Measurements from ENCODE around the gene SLC24A4.

GRCh38 chr14:92400579-92401444, 77.8 kb downstream of the SLC24A4 start:
- TF ChIP-seq EZH2 (IDR thresholded peaks at IDR 0.05) = no peak
- no peak for TF ChIP-seq SRF (IDR thresholded peaks at IDR 0.05; ENCODE audit: low read depth)
- TF ChIP-seq POLR2AphosphoS5 (IDR thresholded peaks at IDR 0.05; ENCODE audit: low read depth, low read length) = no peak
- TF ChIP-seq, protein P1, sequence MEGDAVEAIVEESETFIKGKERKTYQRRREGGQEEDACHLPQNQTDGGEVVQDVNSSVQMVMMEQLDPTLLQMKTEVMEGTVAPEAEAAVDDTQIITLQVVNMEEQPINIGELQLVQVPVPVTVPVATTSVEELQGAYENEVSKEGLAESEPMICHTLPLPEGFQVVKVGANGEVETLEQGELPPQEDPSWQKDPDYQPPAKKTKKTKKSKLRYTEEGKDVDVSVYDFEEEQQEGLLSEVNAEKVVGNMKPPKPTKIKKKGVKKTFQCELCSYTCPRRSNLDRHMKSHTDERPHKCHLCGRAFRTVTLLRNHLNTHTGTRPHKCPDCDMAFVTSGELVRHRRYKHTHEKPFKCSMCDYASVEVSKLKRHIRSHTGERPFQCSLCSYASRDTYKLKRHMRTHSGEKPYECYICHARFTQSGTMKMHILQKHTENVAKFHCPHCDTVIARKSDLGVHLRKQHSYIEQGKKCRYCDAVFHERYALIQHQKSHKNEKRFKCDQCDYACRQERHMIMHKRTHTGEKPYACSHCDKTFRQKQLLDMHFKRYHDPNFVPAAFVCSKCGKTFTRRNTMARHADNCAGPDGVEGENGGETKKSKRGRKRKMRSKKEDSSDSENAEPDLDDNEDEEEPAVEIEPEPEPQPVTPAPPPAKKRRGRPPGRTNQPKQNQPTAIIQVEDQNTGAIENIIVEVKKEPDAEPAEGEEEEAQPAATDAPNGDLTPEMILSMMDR (IDR thresholded peaks at IDR 0.05 in 2 of 3, conservative IDR thresholded peaks at IDR 0.05 in 1 of 3; ENCODE audit: borderline replicate concordance in 1 of 3, insufficient read depth in 1 of 3, low read depth in 2 of 3, low read length in 2 of 3) = no peak
- no peak for TF ChIP-seq YY1 (IDR thresholded peaks at IDR 0.05; ENCODE audit: extremely low read depth, insufficient replicate concordance, low read depth, low read length)
- TF ChIP-seq RAD21 (IDR thresholded peaks at IDR 0.05; ENCODE audit: low read depth) = no peak
- TF ChIP-seq, protein P2, sequence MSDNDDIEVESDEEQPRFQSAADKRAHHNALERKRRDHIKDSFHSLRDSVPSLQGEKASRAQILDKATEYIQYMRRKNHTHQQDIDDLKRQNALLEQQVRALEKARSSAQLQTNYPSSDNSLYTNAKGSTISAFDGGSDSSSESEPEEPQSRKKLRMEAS (IDR thresholded peaks at IDR 0.05) = no peak
- TF ChIP-seq CBX3 (IDR thresholded peaks at IDR 0.05; ENCODE audit: low read depth) = no peak
- TF ChIP-seq POLR2A (IDR thresholded peaks at IDR 0.05; ENCODE audit: borderline replicate concordance, extremely low read depth, insufficient read depth, insufficient read length) = no peak
- no peak for TF ChIP-seq EZH2phosphoT487 (IDR thresholded peaks at IDR 0.05; ENCODE audit: borderline replicate concordance)
